Ovary (tissue), 9 donors: ENCODE measurements around the gene SAFB2. TPM values are rescaled to one million over a fixed set of nuclear protein-coding genes. Genes with fewer than 3 reads are reported as not detected.
A peak's percentile ranks its signal among the peaks of the same experiment; 100 is the strongest.

Experiments used
- DNase-seq, 5 donors: peaks; one replicate each; pipeline ENCODE4 v3.0.0-alpha.2; 2019 to 2020
- H3K27ac ChIP-seq, 2 donors: fragments of 200-600 bp; one replicate each; pipeline versions ENCODE4 v1.5.1 to v1.8.0; 2019 to 2022
- H3K27me3 ChIP-seq: fragments of 200-600 bp; one replicate; pipeline ENCODE4 v1.8.0; 2022
- H3K36me3 ChIP-seq: fragments of 200-600 bp; sonication (generic); one replicate; pipeline ENCODE4 v1.5.1; 2019
- H3K4me1 ChIP-seq: one replicate; pipeline ENCODE4 v1.8.1; 2013; ENCODE audit warnings: mild to moderate bottlenecking, moderate library complexity; ENCODE audit not compliant: insufficient read depth
- H3K4me3 ChIP-seq: fragments of 200-600 bp; sonication (generic); one replicate; pipeline ENCODE4 v1.5.1; 2017
- H3K9me3 ChIP-seq, 2 donors: fragments of 200-600 bp in 1 of 2; sonication (generic) in 1 of 2; one replicate each; pipeline versions ENCODE4 v1.5.1 to v1.8.1; 2013 to 2019; ENCODE audit warnings: mild to moderate bottlenecking in 1 of 2, moderate library complexity in 1 of 2
- CTCF ChIP-seq, 3 donors: fragments of 450-650 bp in 2 of 3; fragments of 200-600 bp in 1 of 3; IDR thresholded peaks; one replicate each; pipeline versions ENCODE4 v1.5.1 to v1.8.0; 2016 to 2022; ENCODE audit warnings: antibody characterized with exemption in 3 of 3, mild to moderate bottlenecking in 1 of 3
- EP300 ChIP-seq: sonication (generic); formaldehyde crosslinking; IDR thresholded peaks from one replicate; pipeline ENCODE4 v1.6.1; 2017; ENCODE audit warnings: antibody characterized with exemption
- POLR2A ChIP-seq: fragments of 450-650 bp; IDR thresholded peaks from one replicate; pipeline ENCODE4 v1.6.1; 2017; ENCODE audit warnings: antibody characterized with exemption, mild to moderate bottlenecking, moderate library complexity
- WGBS, 3 donors: extraction: QIAGEN DNeasy Blood & Tissue Kit in 1 of 3; methylation state at CpG; one replicate each; pipeline versions ENCODE4 v1.1.5 to v1.1.7; 2013 to 2017; 5-methylcytosine and 5-hydroxymethylcytosine counted together
- intact Hi-C, 4 donors: fragments of 100-400 bp; cut with DNase I; formaldehyde crosslinking; loops; one replicate each; pipeline versions ENCODE4 v1.11.0 to v1.15.1; 2022 to 2023
- polyA plus RNA-seq, 2 donors: library from polyadenylated mRNA; stranded (reverse); fragments of 200-250 nt in 1 of 2; fragments of 350-450 nt in 1 of 2; fragmentation: Illumina TruSeq in 1 of 2; extraction: RNeasy Lipid Tissue Mini Kit (QIAGEN cat#74804) in 1 of 2; gene quantifications; one replicate each; pipeline ENCODE4 v1.2.3, GENCODE V29; 2013 to 2014
- total RNA-seq, 7 donors: library from RNA; depleted of rRNA in 2 of 7; stranded (reverse); fragments of >200 nt in 2 of 7; fragmentation: NEBNext Ultra II Directional in 3 of 7; extraction: Animal tissue kit (Norgen Biotek cat#: 25700) in 3 of 7; gene quantifications; one replicate each; pipeline versions ENCODE4 v1.1.0 to v1.2.4, GENCODE V29; 2016 to 2023
- donor health status: DM: no; HTN: no; CAD: no; lungs with moderate emphysema.
- donor health status: DM: no; HTN: no; CAD: no.
- donor health status: Bipolar disorder and iron deficiency.
- donor health status: DM: yes; HTN: yes; CAD: no.
- donor health status: DM: no; HTN: no; CAD: no.
- donor health status: DM: yes; HTN: yes; CAD: no.

SAFB2 gene
- total and polyA plus RNA-seq, 9 donors: 51.3 to 173 (median 107) TPM

GRCh38 chr19:5618591-5618990, 4.0 kb downstream of the SAFB2 start:
- no peaks in the 10 kb centered on the region for H3K36me3 ChIP-seq
- no peaks in the 10 kb centered on the region for H3K27me3 ChIP-seq
- H3K4me3 ChIP-seq: no peak overlapping the region
- H3K27ac ChIP-seq: no peak overlapping the region
- peaks cover 9% of the 10 kb centered on the region for H3K4me1 ChIP-seq
- TF ChIP-seq EP300 (no peak), POLR2A (no peak), CTCF (IDR thresholded peaks at IDR 0.05) (no peak)
- 91 to 94% (median 94%) methylated on average over 9 of the region's 9 CpGs for WGBS, 3 donors
- DNase-seq: no peak
- no peaks in the 10 kb centered on the region for H3K9me3 ChIP-seq
- intact Hi-C loops: no loop called here

GRCh38 chr19:5617080-5617479, 5.5 kb downstream of the SAFB2 start:
- H3K36me3 ChIP-seq: no peaks in the 10 kb centered on the region

GRCh38 chr19:5615756-5616327, 6.7 kb downstream of the SAFB2 start:
- intact Hi-C loops: no loop called here
- peak in 1 of 5 donors; percentile 20 for DNase-seq
- Histone ChIP-seq H3K4me1 (peaks cover 8% of the 10 kb centered on the region), H3K4me3 (no peak overlapping the region), H3K27me3 (no peaks in the 10 kb centered on the region), H3K9me3 (no peaks in the 10 kb centered on the region), H3K27ac (no peak overlapping the region), H3K36me3 (no peaks in the 10 kb centered on the region)
- TF ChIP-seq EP300 (no peak), CTCF (IDR thresholded peaks at IDR 0.05) (no peak), POLR2A (no peak)
- WGBS, 3 donors: 86 to 93% (median 91%) methylated on average over 17 of the region's 17 CpGs

More at GRCh38 chr19:5617080-5617479, 5.5 kb downstream of the SAFB2 start:
- no peak overlapping the region for H3K4me3 ChIP-seq
- no peak overlapping the region for H3K27ac ChIP-seq
- H3K4me1 ChIP-seq: peaks cover 9% of the 10 kb centered on the region
- no peak for DNase-seq
- 71 to 85% (median 74%) methylated on average over 1 of the region's 1 CpG for WGBS, 3 donors
- H3K9me3 ChIP-seq: no peaks in the 10 kb centered on the region
- intact Hi-C loops: no loop called here
- TF ChIP-seq POLR2A (no peak), CTCF (IDR thresholded peaks at IDR 0.05) (no peak), EP300 (no peak)
- H3K27me3 ChIP-seq: no peaks in the 10 kb centered on the region

- H3K27ac ChIP-seq: no peak overlapping the region
- TF ChIP-seq EP300: no peak
- no peak for TF ChIP-seq POLR2A
- no peak for TF ChIP-seq CTCF (IDR thresholded peaks at IDR 0.05)
- H3K27me3 ChIP-seq: no peaks in the 10 kb centered on the region
- no peaks in the 10 kb centered on the region for H3K9me3 ChIP-seq
- no peak overlapping the region for H3K4me3 ChIP-seq
- H3K36me3 ChIP-seq: no peaks in the 10 kb centered on the region
- 90 to 92% (median 91%) methylated on average over 15 of the region's 15 CpGs for WGBS, 3 donors
- H3K4me1 ChIP-seq: peaks cover 2% of the 10 kb centered on the region
- peak in 1 of 5 donors; percentile 7 for DNase-seq
- intact Hi-C loops: no loop called here
Observed at GRCh38 chr19:5612891-5613865, 9.4 kb downstream of the SAFB2 start.
